HCT116 (cell line): Measurements from ENCODE around the gene CDC42EP1. TPM values are rescaled to one million over a fixed set of nuclear protein-coding genes. Genes with fewer than 3 reads are reported as not detected.

Experiments
- ATAC-seq: fragments of 200-7000 bp; cut with Tn5 transposase; 2 replicates; pipeline ENCODE4 v1.9.1; 2020; ENCODE audit warnings: mild to moderate bottlenecking, moderate library complexity
- BruUV-seq: library from RNA; stranded (reverse); fragments of 400-500 nt; replicated peaks from 2 replicates; lab custom pipeline; 2021; lab: Mats Ljungman, UMichigan
- CTCF ChIA-PET: fragments of 300-600 bp; sonication (Branson Sonifier 250); formaldehyde crosslinking; loops from one replicate; lab custom pipeline; 2021; ENCODE audit warnings: antibody characterized with exemption; lab: Charles Lee
- POLR2A ChIA-PET: fragments of 300-600, 350-600 bp; sonication (Branson Sonifier 250); formaldehyde crosslinking; loops from one replicate; lab custom pipeline; 2021; ENCODE audit warnings: antibody characterized with exemption; lab: Charles Lee
- RAD21 ChIA-PET, 2 experiments: fragments of 300-600 bp; sonication (Branson Sonifier 250); formaldehyde crosslinking; loops; one replicate each; lab custom pipeline; 2023; ENCODE audit warnings: low total read pairs in 2 of 2; ENCODE audit not compliant: uncharacterized antibody in 2 of 2, unreplicated experiment in 2 of 2, low non-redundant PET in 1 of 2; lab: Charles Lee
- DNase-seq: peaks from one replicate; pipeline ENCODE4 v3.0.0-alpha.2; 2010; ENCODE audit warnings: low read depth, low spot score
- H2AFZ ChIP-seq: fragments of 200-600 bp; shearing (Covaris generic), sonication (generic); 2 replicates; pipeline ENCODE4 v1.6.1; 2017; ENCODE audit warnings: low read depth, mixed run types, mixed read lengths, antibody characterized with exemption, low read length; ENCODE audit not compliant: poor library complexity, severe bottlenecking
- H3K27ac ChIP-seq: 2 replicates; pipeline ENCODE4 v1.5.1; 2012; ENCODE audit warnings: low read depth, low read length
- H3K27me3 ChIP-seq: fragments of 200-600 bp; sonication (generic); 2 replicates; pipeline ENCODE4 v1.6.1; 2016; ENCODE audit warnings: mixed run types, low read length, mixed read lengths; ENCODE audit not compliant: insufficient read depth
- H3K36me3 ChIP-seq, 2 experiments: fragments of 200-500 bp in 1 of 2; fragments of 200-600 bp in 1 of 2; sonication (Bioruptor generic) in 1 of 2; sonication (generic) in 1 of 2; 2 replicates each; pipeline versions ENCODE4 v1.5.1 to v1.6.1; 2014 to 2016; ENCODE audit warnings: low read length in 2 of 2, inconsistent platforms in 1 of 2, mixed read lengths in 1 of 2, mixed run types in 1 of 2; ENCODE audit not compliant: insufficient read depth in 2 of 2, control insufficient read depth in 1 of 2
- H3K4me1 ChIP-seq, 2 experiments: fragments of 200-600 bp in 1 of 2; sonication (generic) in 1 of 2; 2 replicates each; pipeline versions ENCODE4 v1.5.1 to v1.6.1; 2012 to 2017; ENCODE audit warnings: low read length in 2 of 2, inconsistent platforms in 1 of 2, mild to moderate bottlenecking in 1 of 2, mixed read lengths in 1 of 2, mixed run types in 1 of 2, moderate library complexity in 1 of 2; ENCODE audit not compliant: insufficient read depth in 2 of 2, control insufficient read depth in 1 of 2
- H3K4me2 ChIP-seq: fragments of 200-600 bp; sonication (generic); 2 replicates; pipeline ENCODE4 v1.6.1; 2017; ENCODE audit warnings: mixed run types, low read length, mixed read lengths
- H3K4me3 ChIP-seq, 2 experiments: fragments of 200-600 bp in 1 of 2; sonication (generic) in 1 of 2; replicated peaks in 1 of 2; 2 replicates each; pipeline ENCODE4 v1.5.1; 2011 to 2016; ENCODE audit warnings: low read length in 2 of 2, control low read depth in 1 of 2, low read depth in 1 of 2, mild to moderate bottlenecking in 1 of 2, mixed read lengths in 1 of 2, mixed run types in 1 of 2
- H3K79me2 ChIP-seq: fragments of 200-600 bp; sonication (generic); 2 replicates; pipeline ENCODE4 v1.6.1; 2017; ENCODE audit warnings: mild to moderate bottlenecking, mixed run types, low read length, moderate library complexity, mixed read lengths; ENCODE audit not compliant: insufficient read depth
- H3K9ac ChIP-seq: fragments of 200-600 bp; sonication (generic); 2 replicates; pipeline ENCODE4 v1.6.1; 2016; ENCODE audit warnings: low read length, mixed read lengths
- H3K9me2 ChIP-seq: fragments of 200-600 bp; sonication (generic), shearing (Covaris generic); 2 replicates; pipeline ENCODE4 v1.6.1; 2017; ENCODE audit warnings: mixed run types, mild to moderate bottlenecking, moderate library complexity; ENCODE audit not compliant: insufficient read depth
- H3K9me3 ChIP-seq, 2 experiments: fragments of 200-500 bp in 1 of 2; fragments of 200-600 bp in 1 of 2; sonication (Bioruptor generic) in 1 of 2; sonication (generic) in 1 of 2; 2 replicates each; pipeline ENCODE4 v1.6.1; 2014 to 2017; ENCODE audit warnings: low read length in 2 of 2, mixed read lengths in 2 of 2, inconsistent platforms in 1 of 2, low read depth in 1 of 2, mild to moderate bottlenecking in 1 of 2, mixed run types in 1 of 2, moderate library complexity in 1 of 2; ENCODE audit not compliant: control insufficient read depth in 1 of 2, insufficient read depth in 1 of 2
- H4K20me1 ChIP-seq: fragments of 200-600 bp; sonication (generic), shearing (Covaris generic); 2 replicates; pipeline ENCODE4 v1.6.1; 2017; ENCODE audit warnings: mixed run types, mild to moderate bottlenecking, moderate library complexity; ENCODE audit not compliant: insufficient read depth
- EZH2 ChIP-seq: fragments of 200-600 bp; sonication (generic); IDR thresholded peaks from 2 replicates; pipeline ENCODE4 v1.6.1; 2017; ENCODE audit warnings: antibody characterized with exemption, mixed run types
- MAX ChIP-seq: IDR thresholded peaks from 2 replicates; pipeline ENCODE4 v1.6.1; 2012
- POLR2AphosphoS5 ChIP-seq: IDR thresholded peaks from 2 replicates; pipeline ENCODE4 v1.6.1; 2011; ENCODE audit warnings: mild to moderate bottlenecking, low read depth, low read length, moderate library complexity
- RAD21 ChIP-seq: IDR thresholded peaks from 2 replicates; pipeline ENCODE4 v1.6.1; 2012; ENCODE audit warnings: low read depth, mild to moderate bottlenecking
- REST ChIP-seq: IDR thresholded peaks from 2 replicates; pipeline ENCODE4 v1.6.1; 2012; ENCODE audit warnings: low read depth
- ZBTB33 ChIP-seq: IDR thresholded peaks from 2 replicates; pipeline ENCODE4 v1.6.1; 2011; ENCODE audit warnings: mild to moderate bottlenecking, low read length, moderate library complexity; ENCODE audit not compliant: insufficient replicate concordance; ENCODE audit errors: extremely low read depth
- ZFX ChIP-seq: fragments of 450-650 bp; IDR thresholded peaks from 2 replicates; pipeline ENCODE4 v1.6.1; 2017
- ZNF274 ChIP-seq: fragments of 200-500 bp; sonication (Bioruptor generic); IDR thresholded peaks from 2 replicates; pipeline ENCODE4 v1.6.1; 2014; ENCODE audit warnings: mild to moderate bottlenecking, low read depth, low read length, inconsistent platforms
- intact Hi-C: fragments of 100-400 bp; cut with micrococcal nuclease; formaldehyde crosslinking; loops from 2 replicates; pipeline ENCODE4 v1.10.0; 2022
- total RNA-seq: library from RNA; stranded (reverse); gene quantifications from one replicate; pipeline ENCODE4 v1.2.1, GENCODE V29; 2021; ENCODE audit not compliant: unreplicated experiment

CDC42EP1 gene
- total RNA-seq, 1 experiment from 2014 or later, result 160 TPM

- no peaks in the 10 kb centered on the region for H3K4me1 ChIP-seq
- H4K20me1 ChIP-seq, result no peaks in the 10 kb centered on the region
- ChIA-PET RAD21 (interaction anchor here in 1 of 2 experiments (0.9 kb wide), 1 partner anchor 49 kb away, joined by 3 read pairs; no protein-coding TSS in a partner anchor), CTCF (interaction anchor here (1.0 to 1.6 kb wide), 4 partner anchors 9 to 80 kb away, joined by 3 read pairs; partner anchors contain the start of gene PDXP), POLR2A (interaction anchor here (1.0 to 1.3 kb wide), 2 partner anchors 9 to 26 kb away, joined by 3 to 8 read pairs; no protein-coding TSS in a partner anchor)
- no TSS peak for BruUV-seq
- ATAC-seq (no peak), DNase-seq (no peak)
- no peaks in the 10 kb centered on the region for H3K79me2 ChIP-seq
- no peak overlapping the region for H3K4me2 ChIP-seq
- no peak overlapping the region for H3K27ac ChIP-seq
- H2AFZ ChIP-seq, result no peak overlapping the region
- intact Hi-C loops, result no loop called here
- no peaks in the 10 kb centered on the region for H3K27me3 ChIP-seq
- peaks cover 31 to 36% of the 10 kb centered on the region in 2 experiments for H3K36me3 ChIP-seq
- no peaks in the 10 kb centered on the region for H3K9me2 ChIP-seq
- TF ChIP-seq EZH2 (no peak), REST (no peak), MAX (no peak), POLR2AphosphoS5 (no peak), RAD21 (no peak), ZFX (no peak), ZBTB33 (no peak), ZNF274 (no peak)
- no peak overlapping the region for H3K9ac ChIP-seq
- H3K4me3 ChIP-seq, result no peak overlapping the region
- no peaks in the 10 kb centered on the region for H3K9me3 ChIP-seq
These were observed 58.4 kb downstream of the CDC42EP1 start for GRCh38 chr22:37618674-37619073.

Other genes with a start within 250 kb of the CDC42EP1 start
- 45.4 TPM for gene ELFN2, start 133.0 kb upstream of the CDC42EP1 start, total RNA-seq
- 4.5 TPM for gene MFNG, start 74.1 kb upstream of the CDC42EP1 start, total RNA-seq
- gene CARD10, start 41.1 kb upstream of the CDC42EP1 start, total RNA-seq, result 32.0 TPM
- gene LGALS2, start 19.6 kb downstream of the CDC42EP1 start, total RNA-seq, result not detected
- 89.8 TPM for gene GGA1, start 48.4 kb downstream of the CDC42EP1 start, total RNA-seq
- gene SH3BP1, start 79.2 kb downstream of the CDC42EP1 start, total RNA-seq, result 48.4 TPM
- 42.7 TPM for gene PDXP, start 98.2 kb downstream of the CDC42EP1 start, total RNA-seq
- 1,080 TPM for gene LGALS1, start 115.2 kb downstream of the CDC42EP1 start, total RNA-seq
- 31.4 TPM for gene NOL12, start 125.9 kb downstream of the CDC42EP1 start, total RNA-seq
- gene TRIOBP, start 136.6 kb downstream of the CDC42EP1 start, total RNA-seq, result 244 TPM
- gene GCAT, start 247.5 kb downstream of the CDC42EP1 start, total RNA-seq, result 88.7 TPM